NB4 (cell line): ENCODE results near the gene NR1D2.

Source experiments
- DNase-seq: peaks from one replicate; pipeline ENCODE4 v3.0.0; 2010; ENCODE audit warnings: low read depth
- H3K4me3 ChIP-seq: one replicate; pipeline ENCODE4 v1.5.1; 2011; ENCODE audit warnings: mild to moderate bottlenecking, low read depth, low read length, moderate library complexity
- MYC ChIP-seq: IDR thresholded peaks from 2 replicates; pipeline ENCODE4 v1.6.1; 2011; ENCODE audit warnings: low read depth, low read length
- POLR2A ChIP-seq: IDR thresholded peaks from 2 replicates; pipeline ENCODE4 v1.6.1; 2011; ENCODE audit warnings: mild to moderate bottlenecking; ENCODE audit not compliant: insufficient read length; ENCODE audit errors: extremely low read depth
- TF ChIP-seq, protein P1 (sequence below): IDR thresholded peaks from one replicate; pipeline ENCODE4 v1.5.1; 2012; ENCODE audit warnings: low read depth, low read length
- TF ChIP-seq, protein P2 (sequence below): IDR thresholded peaks from 2 replicates; pipeline ENCODE4 v1.6.1; 2011; ENCODE audit warnings: low read depth, low read length

NR1D2 gene

DNA sequence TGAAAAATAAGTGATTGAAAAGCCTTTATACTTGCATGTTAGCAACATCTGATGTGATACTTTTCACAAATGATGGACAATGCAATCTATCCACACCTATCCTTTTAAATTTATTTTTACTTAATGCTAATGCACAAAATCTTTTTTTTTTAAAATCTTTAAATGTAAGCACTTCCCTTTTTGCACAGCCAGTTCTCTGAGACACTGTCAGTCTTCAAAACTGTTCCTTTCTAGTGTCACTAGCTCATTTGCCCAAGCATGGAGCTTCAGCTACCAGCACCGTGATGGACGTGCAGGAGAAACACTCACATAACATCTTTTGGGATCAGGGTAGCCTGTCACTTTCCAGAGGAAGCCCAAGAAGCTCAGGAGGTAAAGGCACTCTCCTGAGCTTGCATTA is 50.1 kb downstream of the NR1D2 start:
- TF ChIP-seq, protein P1, sequence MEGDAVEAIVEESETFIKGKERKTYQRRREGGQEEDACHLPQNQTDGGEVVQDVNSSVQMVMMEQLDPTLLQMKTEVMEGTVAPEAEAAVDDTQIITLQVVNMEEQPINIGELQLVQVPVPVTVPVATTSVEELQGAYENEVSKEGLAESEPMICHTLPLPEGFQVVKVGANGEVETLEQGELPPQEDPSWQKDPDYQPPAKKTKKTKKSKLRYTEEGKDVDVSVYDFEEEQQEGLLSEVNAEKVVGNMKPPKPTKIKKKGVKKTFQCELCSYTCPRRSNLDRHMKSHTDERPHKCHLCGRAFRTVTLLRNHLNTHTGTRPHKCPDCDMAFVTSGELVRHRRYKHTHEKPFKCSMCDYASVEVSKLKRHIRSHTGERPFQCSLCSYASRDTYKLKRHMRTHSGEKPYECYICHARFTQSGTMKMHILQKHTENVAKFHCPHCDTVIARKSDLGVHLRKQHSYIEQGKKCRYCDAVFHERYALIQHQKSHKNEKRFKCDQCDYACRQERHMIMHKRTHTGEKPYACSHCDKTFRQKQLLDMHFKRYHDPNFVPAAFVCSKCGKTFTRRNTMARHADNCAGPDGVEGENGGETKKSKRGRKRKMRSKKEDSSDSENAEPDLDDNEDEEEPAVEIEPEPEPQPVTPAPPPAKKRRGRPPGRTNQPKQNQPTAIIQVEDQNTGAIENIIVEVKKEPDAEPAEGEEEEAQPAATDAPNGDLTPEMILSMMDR = no peak
- no peak overlapping the region for H3K4me3 ChIP-seq
- DNase-seq = no peak

DNA sequence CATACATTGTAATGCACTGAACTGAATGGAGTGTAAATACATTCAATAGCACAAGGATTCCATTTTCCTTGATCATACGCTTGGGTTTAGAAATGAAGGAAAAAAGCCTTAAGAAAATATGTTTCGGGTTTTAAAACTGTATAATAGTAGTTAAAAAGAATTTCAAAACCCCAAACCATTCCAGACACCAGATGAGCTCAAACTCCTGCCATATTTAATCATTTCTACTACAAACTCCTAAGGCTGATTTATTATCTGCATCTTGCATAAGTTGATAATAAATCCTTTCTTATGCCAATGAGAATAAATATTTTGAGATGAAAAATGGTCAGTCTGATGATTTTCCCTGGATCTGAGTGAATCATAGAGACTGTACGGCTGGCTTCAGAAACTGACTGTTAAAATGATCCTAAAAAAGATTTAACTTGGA is 51.0 kb downstream of the NR1D2 start:
- DNase-seq = no peak
- no peak overlapping the region for H3K4me3 ChIP-seq
- TF ChIP-seq, protein P2, sequence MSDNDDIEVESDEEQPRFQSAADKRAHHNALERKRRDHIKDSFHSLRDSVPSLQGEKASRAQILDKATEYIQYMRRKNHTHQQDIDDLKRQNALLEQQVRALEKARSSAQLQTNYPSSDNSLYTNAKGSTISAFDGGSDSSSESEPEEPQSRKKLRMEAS = no peak
- no peak for TF ChIP-seq POLR2A
- TF ChIP-seq, protein P1 = no peak
- no peak for TF ChIP-seq MYC

GRCh38 chr3:23999012-23999641 is 54.0 kb downstream of the NR1D2 start:
- peak; percentile 57 for DNase-seq
- no peak overlapping the region for H3K4me3 ChIP-seq
- TF ChIP-seq, protein P1 = peak; percentile 86
- TF ChIP-seq MYC (no peak), POLR2A (no peak)
- TF ChIP-seq, protein P2 = no peak

- DNase-seq = no peak
- TF ChIP-seq, protein P2 = no peak
- TF ChIP-seq MYC = no peak
- TF ChIP-seq, protein P1 = no peak
- no peak for TF ChIP-seq POLR2A
- no peak overlapping the region for H3K4me3 ChIP-seq
These were observed 57.0 kb downstream of the NR1D2 start for GRCh38 chr3:24002129-24002528.

DNA sequence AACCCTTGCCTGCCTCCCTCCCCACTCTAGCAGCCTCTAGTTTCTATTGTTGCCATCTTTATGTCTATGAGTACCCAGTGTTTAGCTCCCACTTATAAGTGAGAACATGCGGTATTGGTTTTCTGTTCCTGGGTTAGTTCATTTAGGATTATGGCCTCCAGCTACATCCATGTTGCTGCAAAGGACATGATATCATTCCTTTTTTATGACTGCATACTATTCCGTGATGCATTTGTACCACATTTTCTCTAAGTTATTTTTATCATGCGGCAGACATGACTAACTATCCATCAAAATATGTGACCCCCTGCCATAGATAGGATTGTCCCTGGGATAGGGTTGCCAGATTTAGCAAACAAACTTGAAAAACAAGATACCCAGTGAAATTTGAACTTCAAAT is 58.4 kb downstream of the NR1D2 start:
- H3K4me3 ChIP-seq = no peak overlapping the region
- TF ChIP-seq, protein P1 = no peak
- no peak for DNase-seq

DNA sequence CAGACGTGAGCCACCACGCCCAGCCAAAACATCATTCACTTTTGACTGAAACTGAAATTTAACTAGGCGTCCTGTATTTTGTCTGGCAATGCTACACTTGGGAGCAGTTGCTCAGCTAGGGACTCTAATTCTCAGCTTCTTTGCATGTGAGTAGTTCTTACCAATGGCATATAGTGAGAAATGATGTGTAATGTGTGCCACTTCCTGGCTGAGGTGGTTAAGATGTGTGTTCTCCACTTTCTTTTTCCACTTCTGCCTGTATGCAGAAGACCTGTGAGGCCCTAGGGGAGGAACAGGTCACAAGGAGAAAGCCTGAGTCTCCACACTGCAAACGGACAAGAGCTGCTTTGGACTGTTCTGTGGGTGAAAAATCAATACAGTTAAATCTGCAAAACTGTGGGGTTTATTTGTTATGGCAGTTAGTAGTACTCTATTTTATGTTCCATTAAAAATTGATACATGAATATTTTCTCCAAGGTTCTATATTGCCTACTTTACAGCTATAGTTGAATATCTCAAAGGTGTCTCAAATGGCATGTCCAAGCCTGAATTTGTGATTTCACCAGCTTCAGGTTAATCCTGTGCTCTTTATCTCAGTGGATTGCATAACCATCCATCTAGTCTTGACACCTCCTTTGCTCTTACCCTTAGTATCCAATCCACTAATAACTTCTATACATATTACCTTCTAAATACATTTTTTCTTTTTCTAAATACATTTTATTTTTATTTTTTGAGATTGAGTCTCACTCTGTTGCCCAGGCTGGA is 59.3 kb downstream of the NR1D2 start:
- no peak for DNase-seq
- TF ChIP-seq, protein P1 = no peak
- TF ChIP-seq POLR2A = no peak
- TF ChIP-seq MYC = no peak
- TF ChIP-seq, protein P2 = no peak
- H3K4me3 ChIP-seq = no peak overlapping the region
